Omental fat pad (tissue), 4 donors: ENCODE data around the gene ZNF579. TPM values are rescaled to one million over a fixed set of nuclear protein-coding genes. Genes with fewer than 3 reads are reported as not detected.
A peak's percentile ranks its signal among the peaks of the same experiment; 100 is the strongest.

Experiments used
- ATAC-seq: fragments of 150-250 bp; one replicate; pipeline ENCODE4 v1.9.1; 2016; ENCODE audit warnings: mild to moderate bottlenecking, moderate library complexity; ENCODE audit not compliant: low FRiP score
- DNase-seq: peaks from one replicate; pipeline ENCODE4 v3.0.0-alpha.2; 2019; ENCODE audit warnings: low spot score
- CTCF ChIP-seq, 3 donors: fragments of 450-650 bp; IDR thresholded peaks; one replicate each; pipeline ENCODE4 v1.5.1; 2016 to 2017; ENCODE audit warnings: antibody characterized with exemption in 3 of 3, mild to moderate bottlenecking in 3 of 3, moderate library complexity in 2 of 3
- total RNA-seq, 4 donors: library from RNA; depleted of rRNA; stranded (reverse); fragments of >200 nt; gene quantifications; one replicate each; pipeline ENCODE4 v1.1.0, GENCODE V29; 2016

Gene ZNF579
- total RNA-seq, 4 donors from 2014 or later: 1.3 to 4.0 (median 2.3) TPM

DNA sequence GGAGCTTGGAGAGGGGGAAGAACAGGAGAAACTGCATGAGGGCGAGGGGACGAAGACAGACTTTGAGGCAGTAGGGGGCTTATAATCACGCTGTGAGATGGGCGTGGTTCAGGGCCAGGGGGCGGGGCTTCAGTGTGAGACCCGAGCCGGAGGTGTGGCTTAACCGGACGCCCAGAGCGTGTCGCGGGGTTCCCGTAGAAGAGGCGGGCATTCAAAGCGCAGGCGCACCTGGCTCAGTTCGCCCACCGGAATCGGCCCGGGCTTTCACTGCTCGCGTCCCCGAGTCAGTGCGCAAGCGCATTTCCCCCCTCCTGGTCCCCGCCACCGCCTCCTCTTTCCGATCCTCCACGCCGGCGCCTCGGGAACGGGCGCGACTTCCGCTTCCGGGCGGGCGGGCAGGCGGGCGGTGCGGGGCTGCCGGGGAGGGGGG, 24.6 kb upstream of the ZNF579 start:
- peak; percentile 93 for DNase-seq
- no peak for TF ChIP-seq CTCF (IDR thresholded peaks at IDR 0.05)
- ATAC-seq: peak; percentile 84

DNA sequence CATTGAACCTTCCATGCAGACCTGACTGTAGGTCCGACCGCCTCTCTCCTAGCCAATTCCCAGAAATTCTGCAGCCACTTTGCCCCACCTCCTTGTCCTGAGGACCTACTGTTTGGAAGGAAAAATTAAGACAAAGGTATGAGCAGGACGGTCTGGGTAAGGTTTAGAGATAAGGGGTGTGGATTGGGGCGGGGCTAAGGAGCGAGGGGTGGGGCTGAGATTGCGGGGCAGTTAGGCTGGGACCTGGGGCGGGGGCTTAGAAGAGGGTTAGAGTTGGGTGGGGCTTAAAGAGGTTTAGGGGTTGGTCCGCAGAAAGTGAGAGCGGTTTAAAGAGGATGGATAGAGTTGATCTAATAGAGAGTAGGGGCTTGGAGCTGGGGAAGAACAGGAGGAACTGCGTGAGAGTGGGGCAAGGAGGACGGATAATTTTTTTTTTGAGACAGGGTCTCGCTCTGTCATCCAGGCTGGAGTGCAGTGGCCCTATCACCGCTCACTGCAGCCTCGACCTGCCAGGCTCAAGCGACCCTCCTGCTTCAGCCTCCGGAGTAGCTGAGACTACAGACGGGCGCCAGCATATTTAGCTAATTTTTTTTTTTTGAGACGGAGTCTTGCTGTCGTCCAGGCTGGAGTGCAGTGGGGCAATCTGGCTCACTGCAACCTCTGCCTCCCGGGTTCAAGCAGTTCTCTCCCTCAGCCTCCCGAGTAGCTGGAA, 23.1 kb upstream of the ZNF579 start:
- DNase-seq: no peak
- TF ChIP-seq CTCF (IDR thresholded peaks at IDR 0.05): no peak
- ATAC-seq: no peak

DNA sequence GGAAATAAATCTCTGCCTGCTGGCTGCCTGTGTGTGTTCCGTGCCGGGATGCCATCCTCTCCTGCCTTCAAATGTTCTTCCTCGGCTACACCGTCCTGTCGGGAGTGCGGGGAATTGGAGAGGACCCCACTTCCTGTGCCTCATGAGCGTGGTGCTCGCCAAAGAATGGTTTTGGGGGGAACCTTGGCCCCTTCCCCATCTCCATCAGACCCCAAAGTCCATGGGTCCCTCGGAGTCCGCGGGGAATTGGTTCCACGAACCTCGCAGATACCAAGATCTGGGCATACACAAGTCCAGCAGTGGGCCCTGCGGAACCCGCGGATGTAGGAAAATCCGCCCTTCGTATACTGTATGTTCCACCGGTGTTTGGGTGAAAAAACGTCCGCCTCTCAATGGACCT, 22.5 kb upstream of the ZNF579 start:
- DNase-seq (no peak), ATAC-seq (no peak)
- no peak for TF ChIP-seq CTCF (IDR thresholded peaks at IDR 0.05)

DNA sequence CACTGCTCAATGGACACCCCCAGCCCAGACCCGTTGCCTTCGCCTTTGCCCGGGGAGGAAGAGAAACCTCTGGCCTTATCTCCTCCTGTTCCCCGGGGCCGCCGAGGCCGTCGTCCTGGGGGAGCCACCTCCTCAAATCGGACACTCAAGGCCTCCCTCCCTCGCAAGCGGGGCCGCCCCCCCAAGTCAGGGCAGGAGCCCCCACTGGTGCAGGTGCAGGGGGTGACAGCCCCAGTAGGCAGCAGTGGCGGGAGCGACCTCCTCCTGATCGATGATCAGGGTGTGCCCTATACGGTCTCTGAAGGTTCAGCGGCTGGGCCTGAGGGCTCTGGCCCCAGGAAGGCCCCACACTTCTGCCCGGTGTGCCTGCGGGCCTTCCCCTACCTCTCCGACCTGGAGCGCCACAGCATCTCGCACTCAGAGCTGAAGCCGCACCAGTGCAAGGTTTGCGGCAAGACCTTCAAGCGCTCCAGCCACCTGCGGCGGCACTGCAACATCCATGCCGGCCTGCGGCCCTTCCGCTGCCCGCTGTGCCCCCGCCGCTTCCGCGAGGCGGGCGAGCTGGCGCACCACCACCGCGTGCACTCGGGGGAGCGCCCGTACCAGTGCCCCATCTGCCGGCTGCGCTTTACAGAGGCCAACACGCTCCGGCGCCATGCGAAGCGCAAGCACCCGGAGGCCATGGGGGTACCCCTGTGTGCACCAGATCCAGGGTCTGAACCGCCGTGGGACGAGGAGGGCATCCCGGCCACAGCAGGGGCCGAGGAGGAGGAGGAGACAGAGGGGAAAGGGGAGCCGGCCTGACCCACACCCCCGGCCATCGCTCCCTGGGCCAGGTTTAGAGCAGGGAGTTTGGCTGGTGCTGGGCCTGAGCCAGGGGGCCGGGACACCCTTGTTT, 21.7 kb upstream of the ZNF579 start:
- DNase-seq (no peak), ATAC-seq (no peak)
- TF ChIP-seq CTCF (IDR thresholded peaks at IDR 0.05): no peak

DNA sequence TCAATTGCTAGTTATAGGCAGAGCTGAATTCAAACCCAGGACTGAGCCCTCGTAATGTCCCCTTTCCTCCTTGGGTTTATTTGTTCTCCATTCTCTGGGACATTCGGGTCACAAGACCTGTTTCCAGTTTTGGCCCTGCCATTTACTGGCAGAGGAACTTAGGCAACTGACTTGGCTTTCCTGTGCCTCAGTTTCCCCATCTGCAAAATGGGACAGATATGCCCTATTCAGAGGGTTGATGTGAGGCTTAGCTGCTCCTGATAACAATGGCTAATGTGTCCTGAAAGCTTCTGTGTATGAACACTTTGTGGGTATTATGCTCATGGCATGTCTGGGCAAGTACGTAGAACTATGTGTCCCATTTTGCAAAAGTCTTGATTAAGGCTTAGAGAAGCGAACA, 20.4 kb upstream of the ZNF579 start:
- DNase-seq: no peak
- no peak for TF ChIP-seq CTCF (IDR thresholded peaks at IDR 0.05)
- no peak for ATAC-seq

DNA sequence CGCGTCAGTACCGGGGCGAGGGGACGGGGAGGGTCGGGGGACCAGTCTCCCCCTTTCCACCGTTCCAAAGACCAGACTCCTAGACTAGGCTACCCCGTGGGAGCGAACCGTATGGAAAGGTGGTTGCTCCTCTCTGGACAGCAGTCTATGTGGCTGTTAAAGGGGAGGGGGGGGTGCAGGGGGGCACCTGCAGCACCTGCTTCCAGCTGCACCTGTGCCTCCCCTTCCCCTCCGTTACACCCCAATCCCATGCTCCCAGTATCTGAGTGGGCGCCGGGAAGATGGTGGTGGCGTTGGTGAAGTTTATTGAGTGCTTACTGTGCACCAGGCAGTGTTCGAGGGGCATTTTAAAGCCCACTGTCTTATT, 20.0 kb upstream of the ZNF579 start:
- no peak for TF ChIP-seq CTCF (IDR thresholded peaks at IDR 0.05)
- ATAC-seq (no peak), DNase-seq (no peak)
